AG09319 (cell line): ENCODE measurements around the gene KIAA0319L.

Experiments used
- DNase-seq: peaks from one replicate; pipeline ENCODE4 v3.0.0-alpha.2; 2010; ENCODE audit warnings: low read depth; ENCODE audit errors: extremely low read depth
- TF ChIP-seq, protein P1 (sequence below): IDR thresholded peaks from 2 replicates; pipeline ENCODE4 v1.5.1; 2011; ENCODE audit warnings: low read depth, mild to moderate bottlenecking, inconsistent platforms, low read length, moderate library complexity

KIAA0319L gene

DNA sequence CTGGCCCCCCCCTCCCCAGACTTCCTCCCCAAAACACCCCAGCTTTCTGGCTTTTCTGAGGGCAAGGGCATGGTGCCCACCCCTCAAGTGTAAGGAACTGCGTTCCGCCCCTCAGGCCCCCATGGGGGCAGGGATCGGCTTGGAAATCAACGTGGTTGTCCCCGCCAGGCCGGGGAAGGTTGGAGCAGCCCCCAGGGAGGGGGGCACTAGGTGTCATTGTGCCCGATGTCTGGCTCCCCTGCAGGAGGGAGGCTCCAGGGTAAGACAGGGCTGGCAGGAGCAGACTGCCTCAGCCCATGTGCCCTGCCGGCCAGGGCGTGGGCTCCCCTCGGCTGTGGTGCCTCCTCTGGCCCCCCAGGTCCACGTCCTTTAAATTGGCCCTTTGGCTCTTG lies 8.5 kb upstream of the KIAA0319L start:
- TF ChIP-seq, protein P1, sequence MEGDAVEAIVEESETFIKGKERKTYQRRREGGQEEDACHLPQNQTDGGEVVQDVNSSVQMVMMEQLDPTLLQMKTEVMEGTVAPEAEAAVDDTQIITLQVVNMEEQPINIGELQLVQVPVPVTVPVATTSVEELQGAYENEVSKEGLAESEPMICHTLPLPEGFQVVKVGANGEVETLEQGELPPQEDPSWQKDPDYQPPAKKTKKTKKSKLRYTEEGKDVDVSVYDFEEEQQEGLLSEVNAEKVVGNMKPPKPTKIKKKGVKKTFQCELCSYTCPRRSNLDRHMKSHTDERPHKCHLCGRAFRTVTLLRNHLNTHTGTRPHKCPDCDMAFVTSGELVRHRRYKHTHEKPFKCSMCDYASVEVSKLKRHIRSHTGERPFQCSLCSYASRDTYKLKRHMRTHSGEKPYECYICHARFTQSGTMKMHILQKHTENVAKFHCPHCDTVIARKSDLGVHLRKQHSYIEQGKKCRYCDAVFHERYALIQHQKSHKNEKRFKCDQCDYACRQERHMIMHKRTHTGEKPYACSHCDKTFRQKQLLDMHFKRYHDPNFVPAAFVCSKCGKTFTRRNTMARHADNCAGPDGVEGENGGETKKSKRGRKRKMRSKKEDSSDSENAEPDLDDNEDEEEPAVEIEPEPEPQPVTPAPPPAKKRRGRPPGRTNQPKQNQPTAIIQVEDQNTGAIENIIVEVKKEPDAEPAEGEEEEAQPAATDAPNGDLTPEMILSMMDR = no peak
- DNase-seq = no peak

DNA sequence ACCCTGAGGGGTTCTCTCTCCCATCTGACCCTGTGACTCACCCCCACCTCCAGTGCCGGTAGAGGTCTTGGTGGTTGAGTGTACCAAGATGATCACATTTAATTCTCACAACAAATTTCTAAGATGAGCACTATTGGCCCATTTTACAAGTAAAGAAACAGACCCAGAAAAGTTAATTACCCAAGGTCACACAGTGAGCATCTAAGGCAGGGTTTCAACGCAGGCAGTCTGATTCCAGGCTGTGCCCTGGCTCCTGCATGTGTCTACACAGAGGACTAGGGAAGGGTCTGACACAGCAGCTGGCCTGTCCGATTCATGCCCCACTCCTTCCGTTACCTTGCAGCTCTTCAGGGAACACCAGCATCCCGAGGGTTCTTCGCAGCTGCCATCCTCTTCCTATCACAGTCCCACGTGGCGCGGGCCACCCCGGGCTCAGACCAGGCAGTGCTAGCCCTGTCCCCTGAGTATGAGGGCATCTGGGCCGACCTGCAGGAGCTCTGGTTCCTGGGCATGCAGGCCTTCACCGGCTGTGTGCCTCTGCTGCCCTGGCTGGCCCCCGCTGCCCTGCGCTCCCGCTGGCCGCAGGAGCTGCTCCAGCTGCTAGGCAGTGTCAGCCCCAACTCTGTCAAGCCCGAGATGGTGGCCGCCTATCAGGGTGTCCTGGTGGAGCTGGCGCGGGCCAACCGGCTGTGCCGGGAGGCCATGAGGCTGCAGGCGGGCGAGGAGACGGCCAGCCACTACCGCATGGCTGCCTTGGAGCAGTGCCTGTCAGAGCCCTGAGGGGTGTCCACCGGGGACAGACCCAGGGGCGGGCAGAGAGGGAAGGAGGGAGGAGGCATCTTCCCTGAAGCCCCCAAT lies 7.9 kb upstream of the KIAA0319L start:
- no peak for DNase-seq
- TF ChIP-seq, protein P1 = no peak

DNA sequence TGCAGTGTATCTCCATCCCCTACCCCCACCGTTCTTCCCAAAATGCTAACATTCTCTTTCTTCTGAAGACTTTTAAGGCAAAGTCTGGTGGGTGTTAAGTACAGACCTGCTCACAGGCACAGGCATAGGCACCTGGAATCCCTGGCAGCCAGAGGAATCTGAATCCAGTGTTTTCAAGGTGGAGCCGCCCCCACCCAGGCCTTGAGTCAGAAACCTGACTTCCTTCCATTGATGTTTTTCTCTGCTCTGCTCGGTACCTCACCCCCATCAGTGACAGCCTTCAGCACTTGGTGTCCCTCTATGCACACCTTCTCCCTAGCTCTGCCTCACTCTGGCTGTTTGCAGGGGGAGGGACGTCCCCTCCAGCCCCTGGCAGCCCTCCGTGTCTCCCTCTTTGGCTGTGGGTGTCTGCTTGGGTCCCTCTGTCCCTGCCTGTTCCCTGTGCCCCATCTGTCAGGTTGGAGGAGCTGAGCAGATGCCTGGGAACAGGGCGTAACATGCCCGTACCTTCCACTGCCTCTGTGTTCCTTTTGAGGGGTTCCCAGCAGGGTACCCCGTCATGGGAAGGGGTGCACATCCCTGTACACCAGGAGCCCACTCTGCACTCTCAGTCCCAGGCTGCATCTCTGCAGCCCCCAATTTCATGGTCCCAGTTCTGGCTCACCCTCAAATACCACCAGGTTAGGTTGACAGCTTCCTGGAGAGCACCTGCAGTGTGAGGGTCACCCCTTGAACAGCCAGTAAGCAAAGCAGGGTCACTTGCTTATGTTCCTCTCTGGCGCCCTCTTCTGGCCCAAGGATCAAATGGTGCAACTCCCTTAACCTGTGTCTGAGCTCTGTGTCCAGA lies 7.1 kb upstream of the KIAA0319L start:
- TF ChIP-seq, protein P1 = peak; percentile 84
- peak; percentile 57 for DNase-seq

DNA sequence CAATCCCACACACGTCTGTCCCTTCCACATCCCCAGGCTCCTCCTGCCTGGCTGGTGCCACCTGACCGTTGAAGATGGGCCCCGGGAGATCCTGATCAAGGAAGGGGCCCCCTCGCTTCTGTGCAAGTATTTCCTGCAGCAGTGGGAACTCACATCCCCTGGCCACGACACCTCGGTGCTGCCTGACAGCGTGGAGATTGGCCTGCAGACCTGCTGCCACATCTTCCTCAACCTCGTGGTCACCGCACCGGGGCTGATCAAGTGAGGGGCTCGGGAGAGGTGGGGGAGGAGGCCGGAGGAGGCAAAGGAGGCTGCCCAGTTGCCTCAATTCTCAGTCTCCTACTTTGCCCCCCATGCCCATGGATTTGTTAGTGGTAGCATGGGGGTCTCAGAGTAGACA lies 6.0 kb upstream of the KIAA0319L start:
- DNase-seq = no peak
- TF ChIP-seq, protein P1 = no peak

DNA sequence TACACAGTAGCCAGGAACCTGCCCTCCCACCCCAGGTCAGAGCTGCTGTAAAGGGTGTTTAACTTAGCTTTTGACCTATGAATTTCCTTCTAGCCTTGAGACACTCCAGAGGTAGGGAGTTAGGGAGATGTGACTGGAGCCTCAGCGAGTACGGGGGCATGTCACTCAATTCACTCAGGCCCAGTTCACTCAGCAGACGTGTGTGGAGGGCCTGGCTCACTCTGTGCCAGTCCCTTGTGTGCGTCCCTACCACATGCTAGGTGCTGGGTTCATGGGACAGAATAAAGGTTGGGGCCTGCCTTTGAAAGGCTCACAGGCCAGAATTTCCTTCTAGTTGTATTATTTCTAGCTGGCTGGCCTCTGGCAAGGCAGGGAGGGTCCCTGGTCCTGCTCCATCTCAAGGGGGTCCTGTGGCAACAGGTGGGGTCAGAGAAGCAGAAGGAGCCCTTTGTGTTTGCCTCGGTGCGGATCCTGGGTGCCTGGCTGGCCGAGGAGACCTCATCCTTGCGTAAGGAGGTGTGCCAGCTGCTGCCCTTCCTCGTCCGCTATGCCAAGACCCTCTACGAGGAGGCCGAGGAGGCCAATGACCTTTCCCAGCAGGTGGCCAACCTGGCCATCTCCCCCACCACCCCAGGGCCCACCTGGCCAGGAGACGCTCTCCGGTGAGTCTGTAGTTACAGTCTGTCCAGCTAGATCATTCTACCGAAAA lies 4.9 kb upstream of the KIAA0319L start:
- DNase-seq = no peak
- TF ChIP-seq, protein P1 = no peak

DNA sequence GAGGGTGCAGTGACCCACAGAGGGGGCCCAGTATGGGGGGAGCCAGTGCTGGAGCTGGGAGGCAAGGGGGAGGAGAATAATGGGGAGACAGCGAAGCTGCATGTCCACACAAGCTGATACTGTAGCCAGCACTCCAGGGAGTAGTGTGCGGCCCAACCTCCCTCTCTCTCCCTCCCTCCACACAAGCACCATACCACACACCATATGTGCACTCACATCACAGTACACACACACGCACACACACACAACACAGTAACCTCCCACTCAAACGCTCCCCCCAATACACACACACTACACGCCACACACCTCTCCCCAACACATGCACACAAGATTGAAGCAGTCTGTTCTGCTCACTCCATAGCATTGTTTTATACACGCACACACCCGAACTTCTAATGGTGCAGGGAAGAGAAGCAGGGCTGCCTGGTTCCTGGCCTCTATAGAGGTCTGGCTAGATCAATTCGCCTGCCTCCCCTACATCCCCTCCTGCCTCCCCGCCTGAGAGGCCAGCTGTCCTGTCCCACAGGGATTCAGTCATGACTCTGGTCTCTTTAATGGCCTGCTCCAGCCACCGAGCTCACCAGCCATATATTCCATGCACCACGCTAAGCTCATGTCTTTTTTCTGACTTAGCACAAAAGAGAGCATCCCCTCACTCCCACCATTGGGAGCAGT lies 4.2 kb upstream of the KIAA0319L start:
- no peak for DNase-seq
- TF ChIP-seq, protein P1 = no peak
